Brain pericyte (primary cell): ENCODE results near the gene DNAJC6.

ENCODE experiments used
- DNase-seq: peaks from one replicate; pipeline ENCODE4 v3.0.0-alpha.2; 2012; ENCODE audit warnings: low read depth, low spot score

The DNAJC6 gene

DNA sequence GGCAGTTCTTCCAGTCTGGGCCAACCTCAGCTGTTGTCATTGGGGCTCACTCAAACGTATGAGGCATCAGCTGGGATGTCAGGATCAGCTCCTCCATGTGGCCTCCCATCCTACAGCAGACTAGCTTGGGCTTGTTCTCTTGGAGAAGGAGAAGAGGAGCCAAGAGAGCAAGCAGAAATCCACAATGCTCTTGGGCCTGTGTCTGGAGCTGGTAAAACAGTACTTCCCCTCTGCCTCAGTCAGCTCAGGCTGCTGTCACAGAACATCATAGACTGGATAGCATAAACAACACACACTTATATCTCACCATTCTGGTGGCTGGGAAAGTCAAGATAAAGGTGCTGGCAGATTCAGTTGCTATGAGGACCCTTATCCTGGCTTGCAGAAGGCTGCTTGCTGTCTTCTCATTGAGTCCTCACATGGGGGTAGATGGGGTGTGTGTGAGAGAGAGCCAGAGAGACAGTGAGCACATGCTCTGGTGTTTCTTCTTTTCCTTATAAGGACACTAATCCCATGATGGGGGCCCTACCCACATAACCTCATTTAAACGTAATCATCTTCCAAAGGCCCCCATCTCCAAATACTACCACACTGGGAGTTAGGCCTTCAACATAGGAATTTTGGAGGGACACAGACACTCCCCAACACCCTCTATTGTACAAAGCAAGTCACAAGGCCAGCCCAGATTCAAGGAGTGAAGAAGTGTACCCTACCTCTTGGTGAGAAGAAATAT lies 16.3 kb upstream of the DNAJC6 start:
- DNase-seq: no peak

DNA sequence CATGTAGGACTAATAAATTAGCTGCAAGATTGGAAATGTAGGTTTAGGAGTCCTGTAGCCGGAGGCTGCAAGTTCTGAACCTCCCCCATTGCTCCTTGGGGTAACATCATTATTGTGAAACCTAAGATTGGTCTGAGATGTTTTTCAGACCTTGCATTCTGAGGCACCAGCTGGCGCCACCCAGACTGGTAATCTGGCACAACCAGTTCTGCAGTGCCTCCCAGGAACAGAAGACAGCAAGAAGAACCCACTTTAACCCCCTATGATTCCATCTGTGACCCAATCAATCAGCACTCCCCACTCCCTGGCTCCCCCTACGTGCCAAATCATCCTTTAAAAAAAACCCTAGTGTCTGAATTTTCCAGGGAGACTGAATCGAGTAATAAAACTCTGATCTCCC lies 11.6 kb upstream of the DNAJC6 start:
- DNase-seq: no peak

DNA sequence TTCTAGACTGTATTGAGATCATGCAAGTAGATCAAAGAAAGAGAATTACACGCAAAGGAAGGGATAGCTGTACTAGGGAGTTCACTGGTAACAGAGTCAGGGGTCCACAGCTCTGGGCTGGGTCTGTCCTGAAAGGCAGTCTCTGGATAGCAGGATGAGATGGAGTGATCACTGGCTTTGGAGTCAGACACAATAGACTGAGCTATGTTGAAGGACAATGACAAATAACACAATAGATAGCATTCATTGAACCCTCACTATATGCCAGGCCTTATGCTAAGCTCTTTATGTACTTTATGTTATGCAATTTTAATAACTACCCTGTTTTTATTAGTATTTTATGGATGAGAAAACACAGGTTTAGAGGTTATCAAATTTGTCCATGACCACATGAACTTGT lies 10.0 kb upstream of the DNAJC6 start:
- no peak for DNase-seq

DNA sequence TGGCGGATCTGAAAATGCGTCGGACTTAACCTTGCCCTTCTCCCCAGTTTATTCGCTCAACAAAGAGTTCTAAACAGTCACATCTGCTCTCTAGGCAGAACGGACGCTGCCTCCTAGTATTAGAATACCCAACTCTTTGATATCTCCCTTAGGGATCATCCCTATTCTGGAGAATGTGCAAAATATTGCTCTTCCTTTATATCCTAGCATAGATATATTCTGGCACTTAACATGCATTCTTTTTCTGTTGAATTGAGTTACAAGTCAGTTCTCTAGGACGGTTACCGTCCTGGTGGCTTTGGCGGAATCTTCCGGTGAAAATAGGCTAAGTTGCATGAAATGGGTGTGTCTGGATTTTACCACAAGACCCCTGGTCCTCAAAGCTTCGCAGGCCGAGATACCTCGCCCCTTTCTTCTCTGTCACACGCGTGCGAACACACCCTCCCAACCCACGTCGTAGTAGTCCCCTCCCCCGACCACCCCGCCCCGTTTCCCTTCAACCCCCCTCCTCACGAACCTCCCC lies 501 bp upstream of the DNAJC6 start:
- DNase-seq: no peak

DNA sequence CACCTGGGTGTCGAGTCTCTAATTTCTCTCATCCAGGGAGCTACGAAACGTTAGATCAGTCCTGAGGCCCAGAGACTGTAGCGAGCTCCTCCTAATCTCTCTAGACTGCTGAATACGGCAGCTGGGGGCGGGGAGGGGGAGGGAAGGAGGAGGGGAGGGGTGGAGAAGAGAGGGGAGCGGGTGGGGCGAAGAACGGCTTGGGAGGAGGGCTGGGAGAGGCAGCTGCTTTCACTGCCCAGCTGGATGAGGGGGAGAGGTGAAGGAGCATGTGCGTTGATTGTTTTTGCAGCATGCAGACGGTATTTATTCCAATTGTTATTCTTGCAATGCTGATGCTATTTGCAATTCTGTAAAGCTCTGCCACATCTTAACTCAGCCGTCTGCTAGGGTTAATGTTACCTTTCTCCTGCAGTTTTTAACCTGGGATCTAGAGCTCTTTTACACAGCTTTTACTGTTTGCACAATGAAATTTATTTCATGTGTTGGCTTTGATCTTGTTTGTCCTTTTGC lies 790 bp downstream of the DNAJC6 start:
- DNase-seq: peak; percentile 34

DNA sequence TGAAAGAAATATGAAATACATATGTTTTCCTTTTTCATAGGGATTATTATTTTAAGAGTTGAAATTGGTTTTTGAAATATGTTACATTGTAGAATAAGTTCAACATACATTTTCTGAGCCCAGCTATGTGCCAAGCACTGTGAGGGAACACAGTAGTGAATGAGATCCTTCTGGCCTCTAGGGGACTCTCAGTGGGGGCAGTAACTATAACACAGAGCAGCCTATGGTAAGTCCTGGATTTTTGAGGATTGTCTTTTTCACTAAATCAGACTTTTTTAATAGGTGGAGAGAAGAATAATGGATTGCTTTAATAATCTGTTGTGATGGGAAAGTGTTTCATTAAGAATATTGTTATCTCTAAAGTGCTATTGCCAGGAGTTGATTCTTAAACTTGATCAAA lies 2.4 kb downstream of the DNAJC6 start:
- no peak for DNase-seq

DNA sequence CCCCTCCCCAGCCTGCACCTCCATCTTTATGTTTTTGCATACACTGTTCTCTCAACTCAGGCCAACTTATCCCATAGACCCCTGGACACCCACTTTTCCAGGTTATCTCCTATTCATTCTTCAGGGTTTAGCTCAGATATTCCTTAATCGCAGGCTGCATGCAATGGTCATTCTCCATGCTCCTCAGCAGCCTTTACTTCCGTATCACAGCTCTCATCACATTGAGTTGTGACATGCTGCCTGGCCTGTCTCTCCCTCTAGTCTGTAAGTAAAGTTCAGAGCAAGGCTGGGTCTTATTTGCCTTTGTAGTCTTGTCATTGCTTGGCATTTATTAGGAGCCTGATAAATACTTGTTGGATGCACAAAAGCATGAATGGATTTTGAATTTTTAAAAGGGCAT lies 6.9 kb downstream of the DNAJC6 start:
- no peak for DNase-seq

DNA sequence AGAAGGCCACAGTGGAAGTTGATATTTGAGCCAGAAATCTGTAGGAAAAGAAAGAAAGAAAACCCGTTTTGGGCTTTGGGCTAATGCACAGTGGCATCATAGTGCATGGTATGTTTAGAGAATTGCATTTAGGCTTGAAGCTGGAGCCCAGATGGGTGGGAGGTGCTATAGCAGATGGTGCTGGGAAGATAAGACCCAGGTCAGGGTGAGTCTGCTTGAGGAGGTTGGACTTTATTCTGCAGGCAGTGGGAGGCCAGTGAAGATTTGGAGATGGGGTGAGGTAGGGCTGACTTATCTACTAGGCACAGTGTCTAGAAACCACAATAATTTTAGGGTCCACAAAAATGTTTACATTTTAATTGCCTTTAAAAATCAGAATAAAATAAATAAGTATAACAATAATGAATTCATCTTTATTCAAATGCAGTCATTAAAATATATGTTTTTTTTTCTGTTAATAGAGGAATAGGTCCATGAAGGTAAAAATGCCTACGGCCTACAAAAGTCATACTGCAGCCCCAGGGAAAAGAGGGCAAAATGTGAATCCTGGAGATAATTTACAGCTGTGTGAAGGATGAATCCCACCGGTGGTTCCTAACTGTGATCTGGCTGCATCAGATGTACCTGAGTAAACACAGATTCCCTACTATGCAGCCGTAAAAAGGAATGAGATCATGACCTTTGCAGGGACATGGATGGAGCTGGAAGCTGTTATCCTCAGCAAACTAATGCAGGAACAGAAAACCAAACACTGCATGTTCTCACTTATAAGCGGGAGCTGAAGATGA lies 8.7 kb downstream of the DNAJC6 start:
- no peak for DNase-seq

DNA sequence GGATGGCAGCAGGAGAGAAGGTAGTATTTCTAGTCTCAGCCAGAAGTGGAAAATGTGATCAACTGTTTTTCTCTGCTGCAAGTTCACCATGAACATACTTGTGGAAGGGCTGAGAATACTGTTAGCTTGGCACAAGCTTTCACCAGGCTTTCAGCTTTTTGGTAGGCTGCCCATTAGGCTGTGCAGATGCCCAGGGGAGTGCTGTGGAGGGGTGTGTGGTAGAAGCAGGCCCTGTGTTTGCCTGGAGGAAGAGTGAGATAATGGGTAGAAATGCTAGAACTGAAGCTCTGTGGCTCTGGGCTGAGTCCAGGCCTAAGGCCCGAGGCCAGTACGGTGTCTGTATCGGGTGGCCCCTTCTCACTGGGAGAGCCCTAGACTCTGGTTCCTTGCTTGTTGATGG lies 9.8 kb downstream of the DNAJC6 start:
- no peak for DNase-seq

DNA sequence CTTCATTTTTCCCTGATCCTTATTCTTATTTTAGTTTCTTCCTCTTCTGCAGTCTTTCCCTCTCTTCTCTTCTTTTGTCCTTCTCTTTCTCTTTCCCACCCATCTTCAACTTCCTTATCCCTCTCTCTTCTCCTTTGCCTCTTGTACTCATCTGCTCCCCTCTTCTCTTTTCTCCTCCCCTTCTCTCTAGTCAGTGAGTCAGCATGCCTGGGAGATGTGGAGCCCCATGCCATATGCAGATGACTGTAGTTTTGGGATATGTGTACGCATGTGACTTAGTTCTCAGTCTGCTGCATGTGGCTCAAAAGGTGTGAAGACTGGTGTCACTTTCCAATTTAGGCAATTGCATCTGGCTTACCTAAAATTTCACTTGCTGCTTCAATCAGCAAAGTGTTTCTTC lies 10.4 kb downstream of the DNAJC6 start:
- DNase-seq: no peak

DNA sequence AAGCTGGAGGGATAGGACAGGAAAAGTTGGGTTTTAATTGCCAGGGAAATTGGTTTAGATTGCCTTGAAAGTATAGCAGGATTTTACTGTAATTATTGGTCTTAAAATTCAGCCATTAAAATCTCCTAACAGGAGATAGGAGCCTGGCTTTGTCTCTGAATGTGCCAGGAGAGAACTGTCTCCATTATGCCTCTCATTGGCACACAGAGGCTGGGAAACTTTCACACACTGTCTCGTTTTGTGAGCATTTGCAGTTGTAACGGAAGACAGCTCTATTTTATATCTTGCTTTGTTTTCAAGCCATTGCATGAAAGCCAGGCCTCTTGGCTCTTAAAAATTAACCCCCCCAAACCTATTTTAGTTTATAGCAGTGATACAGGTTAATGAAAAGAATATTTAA lies 12.5 kb downstream of the DNAJC6 start:
- no peak for DNase-seq

DNA sequence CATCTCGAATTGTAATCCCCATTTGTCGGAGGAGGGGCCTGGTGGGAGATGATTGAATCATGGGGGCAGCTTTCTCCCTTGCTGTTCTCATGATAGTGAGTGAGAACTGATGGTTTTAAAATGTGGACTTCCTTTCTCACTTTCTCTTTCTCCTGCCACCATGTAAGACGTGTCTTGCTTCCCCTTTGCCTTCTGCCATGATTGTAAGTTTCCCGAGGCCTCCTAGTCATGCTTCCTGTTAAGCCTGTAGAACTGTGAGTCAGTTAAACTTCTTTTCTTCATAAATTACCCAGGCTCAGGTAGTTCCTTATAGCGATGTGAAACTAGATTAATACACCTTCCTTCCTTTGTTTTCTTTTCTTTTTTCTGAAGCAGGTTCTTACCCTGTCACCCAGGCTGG lies 13.9 kb downstream of the DNAJC6 start:
- no peak for DNase-seq

DNA sequence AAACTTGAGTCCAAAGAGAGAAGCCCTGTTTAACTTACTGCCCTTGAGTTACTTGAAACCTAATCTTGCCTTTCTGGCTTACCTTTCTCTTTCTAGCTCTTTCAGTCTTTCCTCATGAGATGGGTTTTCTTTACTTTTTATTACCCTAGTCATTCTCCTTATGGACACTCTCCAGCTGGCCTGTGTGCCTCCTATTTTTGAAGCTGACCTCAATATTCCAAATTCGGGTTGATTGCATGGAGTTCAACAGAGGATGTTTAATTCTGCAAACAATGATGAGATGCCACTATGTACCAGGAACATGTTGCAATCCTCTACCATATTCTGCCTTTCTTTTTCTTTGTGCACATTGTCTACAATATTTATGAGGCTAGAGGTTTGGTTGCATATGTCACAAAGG lies 20.7 kb downstream of the DNAJC6 start:
- DNase-seq: no peak

DNA sequence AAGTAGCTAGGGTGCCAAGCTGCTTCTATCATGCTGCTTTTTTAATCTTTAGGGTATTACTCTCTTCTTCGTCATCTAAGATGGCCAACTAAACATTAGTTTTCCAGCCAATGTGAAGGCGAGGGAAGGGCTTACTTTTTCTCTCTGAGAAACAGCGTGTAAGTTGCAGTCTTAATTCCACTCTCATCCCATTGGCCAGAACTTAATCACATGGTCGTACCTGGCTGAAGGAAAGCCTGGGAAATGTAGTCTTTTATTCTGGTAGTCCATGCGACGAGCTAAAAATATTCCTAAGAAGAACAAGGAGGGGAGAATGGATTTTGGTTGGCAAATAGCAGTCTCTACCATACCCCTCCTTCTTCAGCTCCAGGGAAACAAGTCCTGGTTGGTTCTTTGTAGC lies 21.5 kb downstream of the DNAJC6 start:
- DNase-seq: no peak

DNA sequence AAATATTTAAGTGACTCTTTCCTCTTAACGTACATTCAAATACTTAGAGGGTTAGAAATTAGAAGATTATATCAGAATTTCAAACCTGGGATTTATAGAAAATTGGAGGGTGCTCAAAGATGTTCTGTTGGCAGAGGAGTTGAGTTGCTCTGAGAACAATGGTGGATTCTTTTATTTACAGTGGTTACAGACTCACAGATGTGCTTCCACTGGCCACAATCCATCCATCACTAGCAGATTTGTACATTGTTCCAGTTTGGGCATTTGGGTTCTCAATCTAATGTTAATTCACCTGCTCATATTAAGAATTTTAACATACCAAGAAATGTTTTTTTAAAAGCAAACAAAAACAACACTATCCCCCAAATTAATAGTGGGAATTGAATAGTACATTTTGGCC lies 23.5 kb downstream of the DNAJC6 start:
- DNase-seq: no peak

DNA sequence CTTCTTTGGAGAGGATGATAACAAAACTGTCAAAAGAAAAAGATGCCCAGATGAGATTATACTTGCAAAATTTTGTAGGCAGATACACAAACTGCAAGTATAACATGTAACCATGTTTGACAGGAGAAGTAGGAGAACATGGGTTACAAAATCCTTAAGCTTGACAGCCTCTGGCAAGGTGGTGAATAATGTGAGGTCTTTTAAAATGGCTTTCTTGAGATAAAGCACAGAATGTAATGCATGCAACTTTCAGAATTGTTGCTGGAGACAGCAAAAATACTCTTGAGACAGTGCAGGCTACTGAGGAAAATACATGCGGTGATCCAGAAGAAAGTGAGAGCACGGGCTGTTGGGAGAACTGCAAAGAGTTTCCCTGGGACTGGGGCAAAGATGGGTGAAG lies 24.7 kb downstream of the DNAJC6 start:
- no peak for DNase-seq

DNA sequence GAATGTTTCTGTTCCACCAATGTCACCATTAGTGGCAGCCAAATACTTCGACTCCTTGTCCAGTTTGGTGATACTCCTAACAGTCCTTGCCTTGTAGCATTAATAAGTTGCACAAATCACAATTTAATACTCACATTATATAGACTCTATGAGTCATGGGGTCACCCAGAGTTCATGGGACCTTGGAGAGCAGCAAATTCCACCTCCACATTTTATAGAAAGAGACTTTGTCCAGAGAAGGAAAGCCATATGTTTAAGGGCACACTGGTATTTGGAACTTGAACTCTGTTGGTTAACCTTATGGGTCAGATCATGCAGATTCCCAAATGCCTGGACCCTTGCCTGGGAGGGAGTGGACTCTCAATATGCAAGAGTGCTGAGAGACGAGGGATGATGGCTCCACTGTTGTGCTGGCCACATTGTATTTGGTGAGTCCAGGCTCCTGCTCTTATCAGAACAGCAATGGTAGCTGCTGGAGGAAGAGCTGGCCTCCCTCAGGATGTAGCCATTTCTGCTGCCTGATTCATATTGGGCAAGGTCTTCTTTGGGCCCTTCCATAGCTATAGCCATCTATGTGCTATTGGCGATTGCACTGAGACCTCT lies 30.6 kb downstream of the DNAJC6 start:
- peak; percentile 7 for DNase-seq

DNA sequence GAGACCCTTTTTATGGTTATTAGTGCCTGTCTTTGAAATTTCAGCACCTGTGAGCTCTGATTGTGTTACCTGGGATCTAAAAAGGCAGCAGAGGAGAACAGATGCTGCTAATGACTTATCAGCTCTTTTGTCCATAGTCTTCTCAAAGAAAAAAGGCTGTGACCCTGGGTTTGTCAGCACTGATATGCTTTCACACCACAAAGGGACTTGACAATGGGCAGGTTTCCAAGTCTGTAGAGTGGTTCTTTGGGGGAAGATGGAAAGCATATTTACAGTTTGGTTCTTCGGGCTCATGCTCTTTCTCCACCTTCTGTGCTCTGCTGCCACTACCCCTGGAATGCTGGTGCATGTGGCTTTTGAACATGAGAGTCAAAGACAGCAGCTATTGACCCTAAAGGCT lies 32.0 kb downstream of the DNAJC6 start:
- DNase-seq: no peak

DNA sequence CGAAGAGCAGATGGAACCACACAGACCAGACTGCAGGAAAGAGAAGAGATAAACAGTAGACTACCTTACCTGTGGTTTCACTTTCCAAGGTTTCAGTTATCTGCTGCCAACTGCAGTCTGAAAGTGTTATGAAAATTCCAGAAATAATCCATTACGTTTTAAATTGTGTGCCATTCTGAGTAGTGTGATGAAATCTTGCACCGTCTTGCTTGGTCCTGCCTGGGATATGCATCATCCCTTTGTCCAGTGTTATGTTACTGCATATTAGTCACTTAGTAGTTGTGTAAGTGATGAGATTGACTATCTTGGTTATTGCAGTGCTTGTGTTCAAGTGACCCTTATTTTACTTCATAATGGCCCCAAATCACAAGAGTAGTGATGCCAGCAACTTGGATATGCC lies 33.9 kb downstream of the DNAJC6 start:
- DNase-seq: no peak

DNA sequence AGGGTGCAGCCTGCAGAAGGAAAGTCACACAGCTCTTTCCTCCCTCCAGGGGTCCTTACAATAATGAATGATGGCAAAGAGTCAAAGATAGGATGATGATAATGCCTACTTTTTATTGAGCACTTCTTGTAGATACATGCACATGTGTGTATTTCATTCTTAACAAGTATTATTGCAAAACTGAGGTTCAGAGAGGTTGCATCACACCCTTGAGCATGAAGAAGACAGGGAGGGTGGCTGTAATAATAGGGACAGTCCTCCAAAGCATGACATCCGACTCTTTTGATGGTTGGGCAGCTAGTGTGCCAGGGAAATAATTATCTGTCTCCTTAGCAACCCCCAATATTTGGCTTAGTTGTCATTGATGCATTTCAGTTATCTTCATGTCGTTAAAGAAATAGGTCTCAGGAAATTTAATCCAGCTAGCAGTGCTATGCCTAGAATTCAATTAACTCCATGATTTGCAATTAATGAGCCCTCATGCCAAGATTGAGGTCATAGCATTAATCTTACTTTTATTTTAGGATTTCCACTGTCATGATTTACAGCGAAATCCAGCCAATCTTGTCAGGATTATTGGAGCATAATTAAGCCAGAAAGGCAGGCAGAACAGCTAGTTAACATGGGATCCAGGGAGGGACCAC lies 35.0 kb downstream of the DNAJC6 start:
- no peak for DNase-seq

DNA sequence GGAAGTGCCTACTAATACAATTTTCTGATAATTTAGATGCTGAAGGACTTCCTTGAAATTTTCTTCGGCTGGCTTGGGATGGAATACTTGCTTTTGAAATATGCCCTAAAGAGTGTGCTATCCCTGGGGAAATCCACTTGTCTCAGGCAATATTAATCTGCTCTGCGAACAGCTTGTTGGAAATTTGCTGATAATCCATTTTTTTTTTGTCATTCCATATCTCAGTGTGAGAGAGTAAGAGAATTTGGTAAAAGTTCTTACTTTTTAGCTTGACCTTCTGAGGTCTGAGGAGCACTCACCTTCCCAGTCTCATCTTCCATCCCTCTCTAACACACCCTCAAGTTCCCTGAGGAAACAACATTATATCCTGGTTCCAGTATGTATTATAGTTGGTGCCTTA lies 36.8 kb downstream of the DNAJC6 start:
- DNase-seq: no peak
